GM19324 (cell line): ENCODE data around the gene CDKN1A.

Experiments used
- ATAC-seq: cut with Tn5 transposase; IDR thresholded peaks from one replicate; pipeline ENCODE4 v1.9.1; 2021; ENCODE audit warnings: mild to moderate bottlenecking, moderate library complexity; ENCODE audit not compliant: unreplicated experiment, low FRiP score

The CDKN1A gene

GRCh38 chr6:36655085-36655724 is 23.3 kb upstream of the CDKN1A start:
- ATAC-seq = no peak

DNA sequence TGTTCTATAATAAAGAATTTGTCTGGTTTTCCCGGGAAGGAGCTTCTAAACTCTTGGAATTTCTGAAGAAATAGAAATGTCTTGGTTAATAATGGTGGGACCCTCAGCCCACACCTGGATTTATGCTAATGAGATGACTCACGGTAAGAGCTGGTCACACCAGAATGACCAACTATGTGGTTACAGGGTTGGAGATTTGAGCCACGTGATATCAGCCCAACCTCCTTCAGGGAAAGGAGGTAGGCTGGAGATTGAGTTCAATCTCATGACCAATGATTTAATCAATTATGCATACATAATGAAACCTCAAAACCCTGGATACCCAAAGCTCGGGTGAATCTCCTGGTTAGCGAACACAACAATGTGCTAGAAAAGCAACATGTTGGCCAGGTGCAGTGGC is 22.1 kb upstream of the CDKN1A start:
- no peak for ATAC-seq

GRCh38 chr6:36657271-36657670 is 21.2 kb upstream of the CDKN1A start:
- ATAC-seq = no peak

GRCh38 chr6:36657942-36658544 is 20.5 kb upstream of the CDKN1A start:
- ATAC-seq = no peak

DNA sequence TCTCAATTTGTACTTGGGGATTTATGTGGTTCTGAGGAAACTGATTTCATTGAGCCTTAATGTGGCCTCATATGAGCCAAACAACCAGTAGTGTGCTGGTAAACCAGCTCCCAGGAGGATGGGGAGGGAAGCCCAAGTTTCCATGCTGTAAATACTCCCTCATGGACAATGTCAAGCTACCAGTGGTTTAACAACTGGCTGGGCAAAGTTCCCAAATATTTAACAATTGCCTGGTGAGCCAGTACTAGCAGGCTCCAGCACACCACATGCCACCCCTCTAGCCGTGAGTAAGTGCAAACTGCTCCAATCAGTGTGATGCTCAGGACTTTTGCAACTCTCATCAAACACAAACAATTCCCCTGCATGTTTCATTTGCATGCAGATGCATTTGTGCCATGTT is 19.2 kb upstream of the CDKN1A start:
- no peak for ATAC-seq

GRCh38 chr6:36660771-36661471 is 17.6 kb upstream of the CDKN1A start:
- ATAC-seq = no peak

DNA sequence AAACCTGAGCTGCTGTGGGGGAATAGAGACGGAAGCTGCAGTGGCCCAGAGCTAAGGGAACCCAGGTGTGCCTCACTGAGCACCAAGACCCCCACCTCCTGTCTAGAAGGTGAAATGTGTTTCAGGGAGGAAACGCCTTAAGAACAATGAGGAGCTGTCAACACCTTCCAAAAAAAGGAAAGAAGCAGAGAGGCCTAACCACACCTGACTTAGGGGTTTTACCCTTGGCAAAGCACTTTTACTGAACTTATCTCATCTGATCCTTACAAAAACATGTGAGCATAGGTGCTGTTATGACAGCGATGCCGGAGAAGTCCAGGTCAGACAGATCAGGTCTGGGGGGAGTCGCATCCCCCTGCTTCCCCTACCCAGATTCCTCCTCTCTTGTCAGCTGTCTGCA is 16.1 kb upstream of the CDKN1A start:
- ATAC-seq = no peak

DNA sequence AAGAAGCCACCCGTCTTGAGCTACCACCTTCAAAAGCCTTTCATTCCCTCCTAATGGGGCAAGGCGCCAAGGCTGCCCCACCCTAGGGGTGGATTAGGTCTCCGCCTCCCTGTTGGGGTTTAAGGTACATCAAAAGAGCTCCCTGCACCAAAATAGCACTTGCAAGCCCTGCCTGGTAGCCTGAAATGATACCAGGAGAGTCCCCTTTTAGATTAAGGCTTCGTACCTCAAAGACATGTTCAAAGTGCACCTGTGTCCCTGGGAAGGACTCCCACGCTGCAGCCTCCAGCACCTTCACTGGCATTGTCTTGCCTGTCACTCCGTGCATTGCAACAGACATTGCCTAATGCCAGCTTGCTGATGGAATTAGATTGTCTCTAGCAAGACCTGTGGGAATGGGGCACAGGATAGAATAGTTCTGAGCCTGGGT is 15.7 kb upstream of the CDKN1A start:
- no peak for ATAC-seq

DNA sequence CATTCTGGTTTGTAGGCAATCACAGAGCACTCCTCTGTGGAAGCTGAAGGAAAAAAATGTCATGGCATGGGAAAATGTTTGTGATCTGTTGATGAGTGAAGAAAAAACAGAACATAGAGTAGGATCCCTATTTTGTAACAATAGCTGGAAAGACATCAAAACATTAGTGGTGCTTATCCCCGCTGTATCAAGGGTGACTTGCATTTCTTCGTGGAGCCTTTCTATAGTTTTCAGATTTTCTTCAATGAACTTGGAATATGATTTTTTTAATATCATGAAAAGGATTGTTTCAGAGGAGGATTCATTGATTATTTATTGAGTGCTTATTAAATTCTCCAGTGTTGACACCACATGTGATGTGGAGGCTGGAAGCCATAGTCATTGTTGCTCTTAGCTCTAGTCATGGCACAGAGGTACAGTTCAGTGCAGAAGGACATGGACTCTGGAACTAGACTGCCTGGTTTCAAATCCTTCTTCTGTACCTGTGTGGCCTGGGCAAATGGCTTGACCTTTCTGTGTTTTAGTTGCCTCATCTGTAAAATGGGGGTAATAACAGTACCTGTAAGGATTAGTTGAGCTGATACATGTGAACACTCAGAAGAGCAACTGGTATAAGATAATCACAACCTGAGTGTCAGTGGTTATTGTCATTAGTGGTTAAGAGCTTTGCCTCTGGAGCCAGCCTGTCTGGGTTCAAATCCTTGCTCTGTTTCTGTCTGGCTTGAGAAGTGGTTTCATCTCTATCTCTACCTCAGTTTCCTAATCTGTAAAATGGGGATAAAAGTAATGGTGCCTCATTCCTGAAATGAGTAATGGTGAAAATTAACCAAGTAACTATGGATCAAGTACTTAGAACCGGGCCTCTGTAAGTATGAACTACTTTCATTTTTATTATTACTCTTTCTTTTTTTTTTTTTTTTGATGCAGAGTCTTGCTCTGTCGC is 14.7 kb upstream of the CDKN1A start:
- ATAC-seq = no peak

DNA sequence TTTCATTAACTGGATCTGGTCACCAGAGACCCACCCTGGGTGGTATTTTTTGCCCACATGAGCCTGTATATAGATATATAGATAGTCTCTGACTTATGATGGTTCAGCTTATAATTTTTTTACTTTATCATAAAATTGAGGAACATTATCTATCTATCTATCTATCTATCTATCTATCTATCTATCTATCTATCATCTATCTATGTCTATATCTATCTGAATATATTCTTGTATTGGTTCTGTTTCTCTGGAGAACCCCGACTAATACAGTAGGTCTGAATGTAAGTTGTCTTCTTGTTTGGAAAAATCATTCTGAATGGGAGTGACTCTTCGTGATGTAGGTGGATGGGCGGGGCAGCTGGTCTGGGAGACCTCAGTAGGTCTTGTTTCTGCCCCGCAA is 13.3 kb upstream of the CDKN1A start:
- ATAC-seq = no peak

- ATAC-seq = no peak
These were observed 12.2 kb upstream of the CDKN1A start for GRCh38 chr6:36666287-36666686.

DNA sequence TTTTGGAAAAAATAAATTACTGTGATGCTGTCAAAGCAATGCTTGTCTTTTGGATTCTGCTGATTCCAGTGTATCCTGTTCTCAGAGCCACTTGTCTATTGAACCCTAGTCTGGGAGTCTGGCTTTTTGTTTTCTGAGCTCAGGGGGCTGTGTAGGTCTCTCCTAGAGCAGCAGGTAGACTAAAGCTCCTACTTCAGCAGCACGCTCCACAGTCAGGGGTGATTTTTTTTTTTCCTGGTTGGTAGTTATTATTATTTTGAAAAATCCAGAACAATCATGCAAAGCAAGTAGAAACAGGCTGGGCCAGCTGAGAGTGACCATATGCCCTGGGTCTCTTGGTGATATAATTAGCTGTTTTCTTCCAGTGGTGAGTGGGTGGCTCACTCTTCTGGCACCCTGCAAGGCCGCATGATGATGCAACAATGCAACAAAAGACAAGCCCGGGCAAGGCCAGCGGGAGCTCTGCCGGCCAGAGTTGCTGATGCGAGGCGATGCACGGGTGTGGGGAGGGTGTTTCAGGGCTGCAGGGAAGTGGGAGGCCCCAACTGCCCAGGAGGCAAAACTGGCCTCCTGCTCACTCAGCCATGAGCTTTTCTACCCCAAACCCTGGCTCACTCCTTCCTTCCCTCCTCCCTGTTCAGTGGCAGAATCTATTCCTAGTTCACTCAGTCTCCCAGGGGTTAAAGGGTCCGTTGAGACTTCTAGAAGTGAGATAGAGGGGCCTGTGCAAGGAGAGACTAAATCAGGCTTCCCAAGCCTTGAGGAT is 11.5 kb upstream of the CDKN1A start:
- peak; percentile 81 for ATAC-seq

DNA sequence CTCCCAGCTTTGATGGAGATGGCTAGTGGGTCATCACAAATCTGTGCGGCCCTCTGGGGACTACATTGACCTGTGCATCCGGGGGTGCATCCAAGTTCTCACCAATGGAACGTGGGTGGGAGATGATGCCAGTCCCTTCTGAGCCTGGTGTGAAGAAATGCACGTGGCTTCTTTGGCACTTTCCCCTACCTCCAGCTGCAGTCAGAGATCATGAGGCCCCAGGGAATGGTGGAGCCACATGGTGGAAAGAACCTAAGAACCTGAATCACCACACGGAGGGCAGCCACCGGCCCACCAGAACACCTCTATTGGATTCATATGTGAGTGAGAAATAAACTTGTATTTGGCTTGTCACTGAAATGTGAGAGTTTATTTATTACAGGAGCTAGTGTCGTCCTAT is 9.9 kb upstream of the CDKN1A start:
- ATAC-seq = no peak

DNA sequence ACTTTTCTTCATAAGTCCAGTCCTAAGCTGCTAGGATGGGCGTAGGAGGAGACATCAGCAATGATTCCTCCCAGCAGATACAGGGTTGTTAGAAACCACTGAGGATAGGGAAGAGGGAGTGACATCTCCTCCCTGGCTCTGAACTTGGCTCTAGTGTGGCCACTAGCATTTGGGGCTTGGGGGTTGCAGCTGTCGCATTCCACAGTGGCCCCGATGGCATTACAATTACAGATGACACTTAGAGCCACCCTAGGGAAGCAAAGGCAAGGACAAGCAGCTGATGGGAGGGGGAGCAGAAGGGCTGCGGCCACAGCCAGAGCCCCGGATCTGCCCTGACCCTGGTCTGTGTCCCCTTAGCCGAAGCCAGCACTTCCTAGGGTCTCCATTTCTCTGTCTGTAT is 9.5 kb upstream of the CDKN1A start:
- ATAC-seq = no peak

- ATAC-seq = no peak
These were observed 8.2 kb upstream of the CDKN1A start for GRCh38 chr6:36670271-36670670.

GRCh38 chr6:36671687-36672375 is 6.7 kb upstream of the CDKN1A start:
- ATAC-seq = no peak

GRCh38 chr6:36673882-36674281 is 4.6 kb upstream of the CDKN1A start:
- ATAC-seq = no peak

DNA sequence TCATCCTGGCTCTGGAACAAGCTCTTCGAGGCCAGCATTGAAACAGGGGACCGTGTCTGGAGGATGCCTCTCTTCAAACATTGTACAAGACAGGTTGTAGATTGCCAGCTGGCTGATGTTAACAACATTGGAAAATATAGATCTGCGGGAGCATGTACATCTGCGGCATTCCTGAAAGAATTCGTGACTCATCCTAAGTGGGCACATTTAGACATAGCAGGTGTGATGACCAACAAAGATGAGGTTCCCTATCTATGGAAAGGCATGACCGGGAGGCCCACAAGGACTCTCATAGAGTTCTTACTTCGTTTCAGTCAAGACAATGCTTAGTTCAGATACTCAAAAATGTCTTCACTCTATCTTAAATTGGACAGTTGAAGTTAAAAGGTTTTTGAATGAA is 3.6 kb upstream of the CDKN1A start:
- no peak for ATAC-seq
